K562 (cell line): ENCODE results near the gene P4HB. TPM values are rescaled to one million over a fixed set of nuclear protein-coding genes. Genes with fewer than 3 reads are reported as not detected.
A peak's percentile ranks its signal among the peaks of the same experiment; 100 is the strongest.

Experiments used
- CBX8 ChIP-seq: fragments of 200-600 bp; sonication (generic); IDR thresholded peaks from 2 replicates; pipeline ENCODE4 v1.6.1; 2012; ENCODE audit warnings: borderline replicate concordance, mixed run types, low read depth, mild to moderate bottlenecking, moderate library complexity, mixed read lengths, low read length, control low read depth, inconsistent platforms; ENCODE audit not compliant: poor library complexity, severe bottlenecking; ENCODE audit errors: extremely low read depth
- ESRRB ChIP-seq: fragments of 250-450 bp; sonication (Bioruptor Pico); IDR thresholded peaks from 2 replicates; pipeline ENCODE4 v1.5.0; 2020; ENCODE audit warnings: mild to moderate bottlenecking, moderate library complexity, borderline replicate concordance
- L3MBTL2 ChIP-seq: fragments of 450-650 bp; IDR thresholded peaks from 2 replicates; pipeline ENCODE4 v1.6.1; 2016; ENCODE audit warnings: mild to moderate bottlenecking, moderate library complexity
- MAZ ChIP-seq, 2 experiments: fragments of 450-650 bp in 1 of 2; sonication (generic) in 1 of 2; formaldehyde crosslinking; IDR thresholded peaks in 1 of 2; conservative IDR thresholded peaks in 1 of 2; 2 replicates each; pipeline versions ENCODE4 v1.4.0 to v1.5.0; 2020; ENCODE audit warnings: mild to moderate bottlenecking in 1 of 2, missing genetic modification reagents in 1 of 2
- NBN ChIP-seq: fragments of 450-650 bp; IDR thresholded peaks from 2 replicates; pipeline ENCODE4 v1.6.1; 2016; ENCODE audit warnings: low read depth, mild to moderate bottlenecking
- SMARCA5 ChIP-seq: fragments of 450-650 bp; IDR thresholded peaks from 2 replicates; pipeline ENCODE4 v1.6.1; 2016
- SNRNP70 ChIP-seq: fragments of 200-400 bp; formaldehyde crosslinking; optimal IDR thresholded peaks from 2 replicates; pipeline ENCODE3; 2017; ENCODE audit warnings: low read depth, low read length
- XRCC3 ChIP-seq: fragments of 450-650 bp; IDR thresholded peaks from 2 replicates; pipeline ENCODE4 v1.6.1; 2017; ENCODE audit warnings: mild to moderate bottlenecking, moderate library complexity
- ZBED1 ChIP-seq: IDR thresholded peaks from 2 replicates; pipeline ENCODE4 v1.6.1; 2014
- ZHX1 ChIP-seq: fragments of 150-350 bp; conservative IDR thresholded peaks from 2 replicates; pipeline ENCODE4 v1.6.1; 2014; ENCODE audit warnings: low read length
- ZNF644 ChIP-seq: fragments of 200-800 bp; sonication (Bioruptor generic); IDR thresholded peaks from 2 replicates; pipeline ENCODE4 v1.6.1; 2016; ENCODE audit warnings: low read depth, missing genetic modification characterization, missing compliant biosample characterization
- ZNF696 ChIP-seq: fragments of 250-450 bp; sonication (Bioruptor Pico); conservative IDR thresholded peaks from 2 replicates; pipeline ENCODE4 v1.4.0; 2020; ENCODE audit warnings: mild to moderate bottlenecking, moderate library complexity
- polyA plus RNA-seq, 8 experiments: library from polyadenylated mRNA; depleted of rRNA in 4 of 8; stranded (reverse) in 5 of 8; unstranded in 3 of 8; fragments of >200 nt; fragmentation: Nextera tagmentation in 2 of 8; fragmentation: Illumina TruSeq in 1 of 8; extraction: Ambion mirVana in 2 of 8; extraction: Trizol in 1 of 8; gene quantifications; 2 replicates each; pipeline versions ENCODE4 v1.2.1 to v1.2.3, GENCODE V29; 2011 to 2014; ENCODE audit warnings: inconsistent platforms in 1 of 8, missing spikeins in 1 of 8
- total RNA-seq, 7 experiments: library from RNA; depleted of rRNA in 6 of 7; stranded (reverse); fragments of >200 nt in 6 of 7; fragmentation: Illumina TruSeq in 2 of 7; extraction: Trizol in 2 of 7; gene quantifications; 2 replicates each; pipeline versions ENCODE4 v1.2.1 to v1.2.3, GENCODE V29; 2011 to 2021; ENCODE audit warnings: low replicate concordance in 1 of 7
- TF ChIP-seq, protein P1 (sequence below), 2 experiments: IDR thresholded peaks in 1 of 2; conservative IDR thresholded peaks in 1 of 2; 2 replicates each; pipeline ENCODE4 v1.6.1; 2016; ENCODE audit warnings: low read depth in 2 of 2, mild to moderate bottlenecking in 1 of 2, missing compliant biosample characterization in 1 of 2, missing genetic modification characterization in 1 of 2, moderate library complexity in 1 of 2
- TF ChIP-seq, protein P2 (sequence below), 2 experiments: fragments of 200-800 bp in 1 of 2; sonication (Bioruptor generic) in 1 of 2; sonication (generic) in 1 of 2; formaldehyde crosslinking in 1 of 2; IDR thresholded peaks in 1 of 2; conservative IDR thresholded peaks in 1 of 2; 2 replicates each; pipeline versions ENCODE4 v1.5.0 to v1.6.1; 2016 to 2020; ENCODE audit warnings: missing compliant biosample characterization in 1 of 2, missing genetic modification characterization in 1 of 2, missing genetic modification reagents in 1 of 2
- TF ChIP-seq, protein P3 (sequence below): sonication (generic); formaldehyde crosslinking; IDR thresholded peaks from 2 replicates; pipeline ENCODE4 v1.9.0; 2022; ENCODE audit warnings: mild to moderate bottlenecking, missing genetic modification reagents
- TF ChIP-seq, protein P4 (sequence below): sonication (generic); formaldehyde crosslinking; IDR thresholded peaks from 2 replicates; pipeline ENCODE4 v1.4.0; 2020; ENCODE audit warnings: mild to moderate bottlenecking, missing genetic modification reagents

The P4HB gene
- total and polyA plus RNA-seq, 9 of the 15 experiments (the other 6 are each of a cell fraction or from before 2014, with no cell fraction given) = 4.4 to 645 (median 325) TPM

GRCh38 chr17:81860756-81861568, 627 bp upstream of the P4HB start (continued):
- TF ChIP-seq, protein P1, sequence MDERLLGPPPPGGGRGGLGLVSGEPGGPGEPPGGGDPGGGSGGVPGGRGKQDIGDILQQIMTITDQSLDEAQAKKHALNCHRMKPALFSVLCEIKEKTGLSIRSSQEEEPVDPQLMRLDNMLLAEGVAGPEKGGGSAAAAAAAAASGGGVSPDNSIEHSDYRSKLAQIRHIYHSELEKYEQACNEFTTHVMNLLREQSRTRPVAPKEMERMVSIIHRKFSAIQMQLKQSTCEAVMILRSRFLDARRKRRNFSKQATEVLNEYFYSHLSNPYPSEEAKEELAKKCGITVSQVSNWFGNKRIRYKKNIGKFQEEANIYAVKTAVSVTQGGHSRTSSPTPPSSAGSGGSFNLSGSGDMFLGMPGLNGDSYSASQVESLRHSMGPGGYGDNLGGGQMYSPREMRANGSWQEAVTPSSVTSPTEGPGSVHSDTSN (CRISPR knock-in tag; IDR thresholded peaks at IDR 0.05; ENCODE audit: low read depth) = no peak
- TF ChIP-seq, protein P1 (tag; conservative IDR thresholded peaks at IDR 0.05; ENCODE audit: low read depth) = peak; percentile 47
- TF ChIP-seq, protein P2, sequence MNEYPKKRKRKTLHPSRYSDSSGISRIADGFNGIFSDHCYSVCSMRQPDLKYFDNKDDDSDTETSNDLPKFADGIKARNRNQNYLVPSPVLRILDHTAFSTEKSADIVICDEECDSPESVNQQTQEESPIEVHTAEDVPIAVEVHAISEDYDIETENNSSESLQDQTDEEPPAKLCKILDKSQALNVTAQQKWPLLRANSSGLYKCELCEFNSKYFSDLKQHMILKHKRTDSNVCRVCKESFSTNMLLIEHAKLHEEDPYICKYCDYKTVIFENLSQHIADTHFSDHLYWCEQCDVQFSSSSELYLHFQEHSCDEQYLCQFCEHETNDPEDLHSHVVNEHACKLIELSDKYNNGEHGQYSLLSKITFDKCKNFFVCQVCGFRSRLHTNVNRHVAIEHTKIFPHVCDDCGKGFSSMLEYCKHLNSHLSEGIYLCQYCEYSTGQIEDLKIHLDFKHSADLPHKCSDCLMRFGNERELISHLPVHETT (CRISPR knock-in tag; conservative IDR thresholded peaks at IDR 0.05 in 1 of 2, IDR thresholded peaks at IDR 0.05 in 1 of 2) = peak in 1 of 2 experiments; percentile 100; a peak in 2 of 4 replicates
- TF ChIP-seq, protein P3, sequence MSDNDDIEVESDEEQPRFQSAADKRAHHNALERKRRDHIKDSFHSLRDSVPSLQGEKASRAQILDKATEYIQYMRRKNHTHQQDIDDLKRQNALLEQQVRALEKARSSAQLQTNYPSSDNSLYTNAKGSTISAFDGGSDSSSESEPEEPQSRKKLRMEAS = peak; percentile 86
- TF ChIP-seq MAZ (CRISPR knock-in tag; conservative IDR thresholded peaks at IDR 0.05 in 1 of 2, IDR thresholded peaks at IDR 0.05 in 1 of 2) (peak; percentile 72 to 82), L3MBTL2 (peak; percentile 98), ZNF644 (tag) (peak; percentile 100), SNRNP70 (no peak), ZHX1 (no peak), SMARCA5 (no peak), ZNF696 (CRISPR knock-in tag) (no peak), CBX8 (no peak), ESRRB (no peak), NBN (no peak), XRCC3 (no peak), ZBED1 (no peak)
- TF ChIP-seq, protein P4, sequence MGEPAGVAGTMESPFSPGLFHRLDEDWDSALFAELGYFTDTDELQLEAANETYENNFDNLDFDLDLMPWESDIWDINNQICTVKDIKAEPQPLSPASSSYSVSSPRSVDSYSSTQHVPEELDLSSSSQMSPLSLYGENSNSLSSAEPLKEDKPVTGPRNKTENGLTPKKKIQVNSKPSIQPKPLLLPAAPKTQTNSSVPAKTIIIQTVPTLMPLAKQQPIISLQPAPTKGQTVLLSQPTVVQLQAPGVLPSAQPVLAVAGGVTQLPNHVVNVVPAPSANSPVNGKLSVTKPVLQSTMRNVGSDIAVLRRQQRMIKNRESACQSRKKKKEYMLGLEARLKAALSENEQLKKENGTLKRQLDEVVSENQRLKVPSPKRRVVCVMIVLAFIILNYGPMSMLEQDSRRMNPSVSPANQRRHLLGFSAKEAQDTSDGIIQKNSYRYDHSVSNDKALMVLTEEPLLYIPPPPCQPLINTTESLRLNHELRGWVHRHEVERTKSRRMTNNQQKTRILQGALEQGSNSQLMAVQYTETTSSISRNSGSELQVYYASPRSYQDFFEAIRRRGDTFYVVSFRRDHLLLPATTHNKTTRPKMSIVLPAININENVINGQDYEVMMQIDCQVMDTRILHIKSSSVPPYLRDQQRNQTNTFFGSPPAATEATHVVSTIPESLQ (CRISPR knock-in tag) = no peak
